GM19397 (cell line): Measurements from ENCODE around the gene HLA-DRB1.
"Not testable (repeated sequence)": the region's sequence is repeated elsewhere in the genome, so short reads cannot be mapped to it uniquely, and the experiment has no call there.

ENCODE experiments used
- ATAC-seq: cut with Tn5 transposase; IDR thresholded peaks from one replicate; pipeline ENCODE4 v1.9.1; 2021; ENCODE audit warnings: mild to moderate bottlenecking, moderate library complexity; ENCODE audit not compliant: unreplicated experiment

The HLA-DRB1 gene

GRCh38 chr6:32589596-32590449, at the start of gene HLA-DRB1:
Gene HLA-DRB1, minus strand, starts transcription at chr6:32589848. Its CDS starts 106 bp downstream, at chr6:32589742.
- ATAC-seq: peak; percentile 78

GRCh38 chr6:32638532-32639219, 49.0 kb upstream of the HLA-DRB1 start:
- ATAC-seq: no peak

- ATAC-seq: no peak
Measured at GRCh38 chr6:32637883-32638282, 48.2 kb upstream of the HLA-DRB1 start.

GRCh38 chr6:32637219-32637880, 47.7 kb upstream of the HLA-DRB1 start, which contains the start of gene HLA-DQA1:
Gene HLA-DQA1, plus strand, starts transcription at chr6:32637406. Its CDS starts 53 bp downstream, at chr6:32637459.
- peak; percentile 68 for ATAC-seq

GRCh38 chr6:32635526-32636123, 46.0 kb upstream of the HLA-DRB1 start:
- ATAC-seq: no peak

- not testable (repeated sequence) for ATAC-seq
Measured at GRCh38 chr6:32629793-32630192, 40.1 kb upstream of the HLA-DRB1 start.

GRCh38 chr6:32627831-32628230, 38.2 kb upstream of the HLA-DRB1 start:
- no peak for ATAC-seq

GRCh38 chr6:32627249-32627648, 37.6 kb upstream of the HLA-DRB1 start:
- ATAC-seq: no peak

- no peak for ATAC-seq
Measured at GRCh38 chr6:32625137-32625536, 35.5 kb upstream of the HLA-DRB1 start.

GRCh38 chr6:32624565-32624964, 34.9 kb upstream of the HLA-DRB1 start:
- ATAC-seq: no peak

GRCh38 chr6:32623693-32624092, 34.0 kb upstream of the HLA-DRB1 start:
- no peak for ATAC-seq

GRCh38 chr6:32622545-32623401, 33.1 kb upstream of the HLA-DRB1 start:
- peak; percentile 63 for ATAC-seq

- no peak for ATAC-seq
Measured at GRCh38 chr6:32621372-32621771, 31.7 kb upstream of the HLA-DRB1 start.

- ATAC-seq: no peak
Measured at GRCh38 chr6:32617751-32618150, 28.1 kb upstream of the HLA-DRB1 start.

- no peak for ATAC-seq
Measured at GRCh38 chr6:32615885-32616532, 26.4 kb upstream of the HLA-DRB1 start.

- ATAC-seq: no peak
Measured at GRCh38 chr6:32614366-32615081, 24.9 kb upstream of the HLA-DRB1 start.

GRCh38 chr6:32613475-32613874, 23.8 kb upstream of the HLA-DRB1 start:
- no peak for ATAC-seq

- no peak for ATAC-seq
Measured at GRCh38 chr6:32610682-32611296, 21.1 kb upstream of the HLA-DRB1 start.
